Muscle of leg (tissue), 9 donors: ENCODE results near the gene PPP4R1. TPM values are rescaled to one million over a fixed set of nuclear protein-coding genes. Genes with fewer than 3 reads are reported as not detected.

Experiments used
- polyA plus RNA-seq, 8 donors: library from polyadenylated mRNA; unstranded; fragments of 120-200 nt; gene quantifications; one replicate each; pipeline versions ENCODE4 v1.2.1 to v1.2.3, GENCODE V29; 2013; ENCODE audit warnings: inconsistent platforms in 1 of 8, low replicate concordance in 1 of 8; ENCODE audit not compliant: insufficient read length in 8 of 8, insufficient read depth in 1 of 8
- total RNA-seq: library from RNA; stranded (reverse); fragments of 120-200 nt; gene quantifications from one replicate; pipeline ENCODE4 v1.2.4, GENCODE V29; 2013

The PPP4R1 gene
- total and polyA plus RNA-seq, 9 donors: 53.1 to 80.7 (median 55.6) TPM

Other genes with a start within 250 kb of the PPP4R1 start
- 37.5 TPM for gene RALBP1, start 139.0 kb downstream of the PPP4R1 start, total RNA-seq
- gene RALBP1, start 139.0 kb downstream of the PPP4R1 start, polyA plus RNA-seq: 10 to 100 TPM; 39.5 to 52.9 (median 46.5) TPM
- gene RAB31, start 93.7 kb upstream of the PPP4R1 start, total RNA-seq: 19.6 TPM
- gene RAB31, start 93.7 kb upstream of the PPP4R1 start, polyA plus RNA-seq: 10 to 100 TPM; 21.4 to 40.8 (median 29.3) TPM